ENCODE data around the gene IL1RN.

The IL1RN gene

GRCh38 chr2:113084249-113085000, 43.0 kb upstream of the IL1RN start:
- TF ChIP-seq, protein P1, sequence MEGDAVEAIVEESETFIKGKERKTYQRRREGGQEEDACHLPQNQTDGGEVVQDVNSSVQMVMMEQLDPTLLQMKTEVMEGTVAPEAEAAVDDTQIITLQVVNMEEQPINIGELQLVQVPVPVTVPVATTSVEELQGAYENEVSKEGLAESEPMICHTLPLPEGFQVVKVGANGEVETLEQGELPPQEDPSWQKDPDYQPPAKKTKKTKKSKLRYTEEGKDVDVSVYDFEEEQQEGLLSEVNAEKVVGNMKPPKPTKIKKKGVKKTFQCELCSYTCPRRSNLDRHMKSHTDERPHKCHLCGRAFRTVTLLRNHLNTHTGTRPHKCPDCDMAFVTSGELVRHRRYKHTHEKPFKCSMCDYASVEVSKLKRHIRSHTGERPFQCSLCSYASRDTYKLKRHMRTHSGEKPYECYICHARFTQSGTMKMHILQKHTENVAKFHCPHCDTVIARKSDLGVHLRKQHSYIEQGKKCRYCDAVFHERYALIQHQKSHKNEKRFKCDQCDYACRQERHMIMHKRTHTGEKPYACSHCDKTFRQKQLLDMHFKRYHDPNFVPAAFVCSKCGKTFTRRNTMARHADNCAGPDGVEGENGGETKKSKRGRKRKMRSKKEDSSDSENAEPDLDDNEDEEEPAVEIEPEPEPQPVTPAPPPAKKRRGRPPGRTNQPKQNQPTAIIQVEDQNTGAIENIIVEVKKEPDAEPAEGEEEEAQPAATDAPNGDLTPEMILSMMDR (IDR thresholded peaks at IDR 0.05) = peak; percentile 60

DNA sequence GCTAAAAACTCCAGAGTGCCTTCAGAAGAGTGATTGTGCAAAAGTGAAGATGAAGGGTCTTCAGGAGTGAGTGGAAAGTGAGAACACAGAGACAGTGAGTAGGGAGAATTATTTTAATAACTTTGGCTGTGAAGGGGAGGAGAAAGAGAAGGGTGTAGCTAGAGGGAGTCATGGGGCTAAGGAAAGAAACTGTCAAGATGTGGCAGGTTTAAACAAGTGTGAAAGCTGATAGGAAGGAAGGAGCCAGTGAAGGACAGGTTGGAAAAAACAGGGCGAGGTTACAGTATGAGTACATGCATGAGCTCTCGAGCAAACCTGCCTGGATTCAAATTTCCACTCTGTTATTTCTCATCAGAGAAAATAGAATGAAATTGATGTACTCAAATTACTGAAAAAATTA, 41.9 kb upstream of the IL1RN start:
- TF ChIP-seq, protein P1 (IDR thresholded peaks at IDR 0.05) = no peak

GRCh38 chr2:113088213-113088992, 39.0 kb upstream of the IL1RN start:
- TF ChIP-seq, protein P1 (IDR thresholded peaks at IDR 0.05) = no peak

- TF ChIP-seq, protein P1 (IDR thresholded peaks at IDR 0.05) = no peak
These were observed 37.5 kb upstream of the IL1RN start for GRCh38 chr2:113089916-113090315.

DNA sequence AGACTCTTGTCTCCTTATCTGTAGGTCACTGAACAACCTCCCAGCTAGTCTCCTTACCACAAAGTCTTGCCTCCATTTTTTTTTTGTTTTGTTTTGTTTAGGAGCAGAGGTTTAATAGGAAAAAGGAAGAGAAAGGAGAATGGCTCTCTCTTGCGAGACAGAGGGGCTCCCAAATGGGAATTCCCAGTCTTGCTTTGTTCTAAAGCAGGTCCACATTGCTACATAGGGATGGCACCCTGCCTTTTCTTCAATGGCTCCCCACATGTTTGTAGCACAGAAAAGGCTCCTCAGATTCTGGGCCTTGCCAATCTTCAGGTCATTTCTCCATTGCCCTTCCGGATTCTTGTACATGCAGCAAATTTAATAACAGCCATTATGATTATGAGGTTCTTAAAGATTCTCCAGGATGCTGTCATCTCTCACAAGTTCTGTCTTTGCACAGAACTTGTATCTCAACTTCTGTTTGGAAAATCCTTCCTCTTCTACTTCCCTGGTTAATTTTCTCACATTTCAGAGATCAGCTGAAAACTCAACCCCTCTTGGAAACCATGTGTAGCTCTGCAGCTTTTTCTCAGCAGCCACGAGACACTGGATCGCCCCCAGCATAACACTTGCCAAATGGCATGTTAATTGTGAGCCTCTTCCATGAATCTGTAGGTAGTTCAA, 36.0 kb upstream of the IL1RN start:
- TF ChIP-seq, protein P1 (IDR thresholded peaks at IDR 0.05) = no peak

DNA sequence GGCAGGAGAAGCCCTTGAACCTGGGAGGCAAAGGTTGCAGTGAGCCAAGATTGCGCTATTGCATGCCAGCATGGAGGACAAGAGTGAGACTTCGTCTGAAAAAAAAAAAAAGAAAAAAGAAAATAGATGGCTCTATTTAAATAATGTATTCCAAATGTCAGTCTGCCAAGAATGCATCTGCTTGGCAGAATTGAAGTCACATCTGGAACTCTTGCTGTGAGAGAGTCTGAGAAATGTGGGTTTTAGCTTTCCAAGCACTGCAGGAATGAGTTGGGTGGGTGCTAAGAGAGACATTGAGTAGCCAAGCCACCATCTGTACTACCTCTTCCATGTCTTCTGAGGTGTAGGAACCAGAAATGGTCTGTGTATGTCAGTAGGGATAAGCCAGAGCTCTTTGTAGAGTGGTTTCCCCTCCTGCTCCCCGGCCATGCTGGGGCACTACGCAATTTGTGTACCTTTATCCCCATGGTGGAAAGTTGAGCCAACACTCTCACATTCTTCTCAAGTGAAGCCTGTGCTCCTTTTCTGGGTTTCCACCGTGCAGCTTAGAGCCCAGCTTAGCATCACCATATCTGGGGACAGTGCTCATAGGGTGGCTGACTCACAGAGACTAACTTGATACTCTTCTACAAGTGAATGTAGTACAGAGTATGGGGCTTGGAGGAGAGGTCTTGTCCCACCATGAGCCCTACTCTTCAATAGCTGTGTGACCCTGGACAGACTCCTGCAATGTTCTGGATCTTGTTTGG, 34.4 kb upstream of the IL1RN start:
- TF ChIP-seq, protein P1 (IDR thresholded peaks at IDR 0.05) = no peak

DNA sequence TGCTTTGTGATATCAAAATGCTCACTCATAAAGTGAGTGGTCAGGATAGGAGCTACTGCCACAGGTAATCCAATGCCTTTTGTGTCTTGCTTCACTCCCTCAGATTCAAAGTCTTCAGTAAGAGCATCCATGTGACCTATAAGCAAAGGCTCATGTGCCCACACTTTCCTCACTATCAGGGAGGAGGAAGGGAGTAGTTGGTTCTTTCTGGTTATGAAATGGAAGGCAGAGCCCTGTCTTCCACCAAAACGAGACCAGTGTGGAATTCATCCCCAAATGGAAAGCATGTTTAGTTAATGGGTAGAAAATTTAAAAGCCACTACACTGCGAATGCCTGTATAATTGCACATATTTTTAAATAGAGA, 33.8 kb upstream of the IL1RN start:
- TF ChIP-seq, protein P1 (IDR thresholded peaks at IDR 0.05) = no peak

Measured in LNCAP (cell line).